Activated T-helper 1 cell treated with Interleukin-2 at 50 U/mL for 16 hours (primary cell): ENCODE results near the gene SLC17A7.
"Not testable (repeated sequence)": the region's sequence is repeated elsewhere in the genome, so short reads cannot be mapped to it uniquely, and the experiment has no call there.

Experiments
- DNase-seq: peaks from one replicate; pipeline ENCODE4 v3.0.0-alpha.2; 2020; ENCODE audit warnings: low read depth

The SLC17A7 gene

GRCh38 chr19:49441210-49441959, at the start of gene SLC17A7:
Gene SLC17A7, minus strand, starts transcription at chr19:49441527. Its CDS starts 148 bp downstream, at chr19:49441379.
- DNase-seq = no peak

GRCh38 chr19:49490287-49491029, 49.1 kb upstream of the SLC17A7 start:
- no peak for DNase-seq

- no peak for DNase-seq
These were observed 48.4 kb upstream of the SLC17A7 start for GRCh38 chr19:49489601-49490167.

DNA sequence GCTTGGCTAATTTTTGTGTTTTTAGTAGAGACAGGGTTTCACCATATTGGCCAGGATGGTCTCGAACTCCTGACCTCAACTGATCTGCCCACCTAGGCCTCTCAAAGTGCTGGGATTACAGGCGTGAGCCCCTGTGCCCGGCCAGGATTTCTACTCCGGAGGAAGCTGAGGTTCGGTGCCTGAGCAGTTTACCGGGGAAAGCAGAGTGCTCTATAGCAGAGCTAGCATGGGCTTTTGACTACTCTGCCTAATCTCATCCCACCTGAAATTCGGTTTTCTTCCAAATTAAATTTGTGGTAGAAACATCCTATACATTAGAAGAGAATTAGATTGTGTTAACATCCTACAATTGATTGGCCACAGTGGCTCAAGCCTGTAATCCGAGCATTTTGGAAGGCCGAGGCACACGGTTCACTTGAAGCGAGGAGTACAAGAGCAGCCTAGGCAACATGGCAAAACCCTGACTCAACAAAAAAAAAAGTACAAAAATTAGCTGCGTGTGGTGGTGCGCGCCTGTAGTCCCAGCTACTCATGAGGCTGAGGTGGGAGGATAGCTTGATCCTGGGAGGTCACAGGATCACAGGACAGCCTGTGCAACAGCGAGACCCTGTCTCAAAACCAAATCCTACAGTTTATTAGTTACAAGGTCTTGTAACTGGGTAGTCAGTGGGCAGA, 47.7 kb upstream of the SLC17A7 start:
- DNase-seq = no peak

DNA sequence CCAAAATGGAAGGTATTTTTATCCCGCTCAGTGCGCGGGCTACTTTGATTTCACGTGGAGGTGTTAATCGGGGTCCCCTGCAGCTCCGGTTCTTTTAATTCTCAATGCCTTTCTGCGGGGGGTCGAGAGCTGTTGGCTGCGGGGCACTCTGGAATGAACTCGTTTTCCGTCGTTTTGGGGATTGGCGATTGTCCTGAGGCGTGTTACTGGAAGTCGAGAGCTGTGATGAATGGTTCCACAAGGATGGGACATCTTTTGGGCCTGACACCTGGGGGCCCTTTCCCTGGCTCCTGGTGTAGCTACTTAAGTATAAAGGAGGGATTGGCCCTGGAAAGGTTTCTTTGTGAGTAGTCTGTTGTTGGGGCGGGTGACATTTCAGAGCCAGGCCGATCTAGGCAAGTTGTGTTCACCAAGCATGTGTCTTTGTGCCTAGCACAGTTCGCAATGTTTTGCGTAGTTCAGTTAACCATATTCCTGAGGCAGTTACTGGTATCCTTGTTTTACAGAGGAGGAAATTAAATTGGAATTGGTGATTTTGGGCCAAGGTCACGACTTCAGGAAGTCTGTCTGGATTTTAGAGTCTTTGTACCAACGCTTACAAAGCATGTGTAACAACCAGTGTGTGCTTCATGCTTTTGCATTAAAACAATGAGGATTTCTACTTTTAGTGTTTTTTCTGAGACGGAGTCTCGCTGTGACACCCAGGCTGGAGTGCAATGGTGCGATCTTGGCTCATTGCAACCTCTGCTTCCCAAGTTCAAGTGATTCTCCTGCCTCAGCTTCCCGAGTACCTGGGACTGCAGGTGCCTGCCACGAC, 46.9 kb upstream of the SLC17A7 start:
- DNase-seq = no peak

- DNase-seq = peak; percentile 99
These were observed 46.1 kb upstream of the SLC17A7 start, which contains the start of gene RPL13A for GRCh38 chr19:49487277-49488045. Gene RPL13A, plus strand, starts transcription at chr19:49487608. Its CDS starts 22 bp downstream, at chr19:49487630.

DNA sequence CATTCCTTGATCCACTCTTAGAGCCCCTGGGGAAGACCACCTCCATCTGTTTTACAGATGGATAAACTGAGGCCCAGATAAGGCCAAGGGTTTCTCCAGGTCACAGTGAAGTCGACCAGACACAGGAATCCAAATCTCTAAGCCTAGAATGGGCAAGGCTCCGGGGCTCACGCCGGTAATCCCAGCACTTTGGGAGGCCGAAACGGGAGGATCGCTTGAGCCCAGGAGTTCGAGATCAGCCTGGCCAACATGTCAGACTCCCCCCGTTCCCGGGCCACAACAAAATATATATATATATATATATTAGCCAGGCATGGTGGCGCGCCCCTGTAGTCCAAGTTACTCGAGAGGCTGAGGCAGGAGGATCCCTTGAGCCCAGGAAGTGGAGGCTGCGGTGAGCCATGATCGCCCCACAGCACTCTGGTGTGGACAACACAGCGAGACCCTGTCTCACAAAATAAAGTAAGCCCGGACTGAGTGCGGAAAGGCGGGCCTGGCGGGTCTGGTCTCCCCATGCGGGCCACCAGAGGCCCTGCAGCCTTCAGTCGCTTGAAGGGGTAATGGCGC, 45.5 kb upstream of the SLC17A7 start:
- DNase-seq = no peak

DNA sequence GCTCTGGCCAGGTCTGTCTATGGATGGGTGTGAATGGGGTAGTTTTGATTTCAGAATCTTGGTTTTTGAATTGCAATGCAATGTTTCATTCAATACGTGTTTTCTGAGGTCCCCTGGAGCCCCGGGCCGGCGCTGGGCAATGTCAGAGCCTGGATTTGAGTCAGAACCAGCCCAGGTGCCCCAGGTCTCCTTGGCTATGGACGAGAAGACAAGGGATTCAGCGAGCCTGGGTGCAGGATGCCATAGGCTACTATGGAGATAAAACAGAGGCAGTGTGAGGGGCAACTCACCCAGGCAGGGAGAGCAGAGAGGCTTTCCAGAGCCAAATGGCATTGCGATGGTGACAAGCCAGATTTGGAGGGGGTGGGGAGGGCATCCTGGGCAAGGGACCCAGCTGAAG, 44.9 kb upstream of the SLC17A7 start:
- no peak for DNase-seq

DNA sequence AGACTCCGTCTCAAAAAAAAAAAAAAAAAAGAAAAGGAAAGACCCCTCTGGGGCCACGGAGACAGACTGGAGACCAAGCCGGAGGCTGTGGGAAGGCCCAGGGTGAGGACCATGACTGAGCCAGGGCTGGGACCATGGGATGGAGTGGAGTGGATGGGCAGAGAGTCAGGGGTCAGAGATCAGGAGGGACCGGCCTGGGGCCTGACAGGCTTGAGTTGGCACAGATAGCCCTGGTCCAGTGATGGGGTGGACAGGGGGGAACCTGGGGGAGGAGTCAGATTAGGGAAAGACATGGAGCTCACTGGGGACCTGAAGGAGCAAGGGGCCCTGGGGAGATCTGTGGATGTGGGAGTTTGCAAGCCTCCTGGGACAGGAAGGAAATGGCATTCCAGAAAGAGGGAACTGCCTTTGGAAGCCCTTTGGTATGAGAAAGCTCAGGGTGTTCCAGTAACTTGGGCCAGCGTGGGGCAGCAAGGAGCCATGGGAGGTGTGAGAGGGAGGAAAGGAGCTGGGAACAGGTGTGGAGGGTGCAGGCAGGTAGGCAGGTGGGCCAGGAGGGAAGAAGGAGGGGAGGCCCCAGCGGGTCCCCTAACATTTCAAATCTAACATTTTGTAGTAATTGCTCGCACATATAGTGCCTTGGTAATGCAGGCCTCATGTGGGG, 39.8 kb upstream of the SLC17A7 start:
- DNase-seq = no peak

- DNase-seq = no peak
These were observed 38.8 kb upstream of the SLC17A7 start for GRCh38 chr19:49479975-49480628.

DNA sequence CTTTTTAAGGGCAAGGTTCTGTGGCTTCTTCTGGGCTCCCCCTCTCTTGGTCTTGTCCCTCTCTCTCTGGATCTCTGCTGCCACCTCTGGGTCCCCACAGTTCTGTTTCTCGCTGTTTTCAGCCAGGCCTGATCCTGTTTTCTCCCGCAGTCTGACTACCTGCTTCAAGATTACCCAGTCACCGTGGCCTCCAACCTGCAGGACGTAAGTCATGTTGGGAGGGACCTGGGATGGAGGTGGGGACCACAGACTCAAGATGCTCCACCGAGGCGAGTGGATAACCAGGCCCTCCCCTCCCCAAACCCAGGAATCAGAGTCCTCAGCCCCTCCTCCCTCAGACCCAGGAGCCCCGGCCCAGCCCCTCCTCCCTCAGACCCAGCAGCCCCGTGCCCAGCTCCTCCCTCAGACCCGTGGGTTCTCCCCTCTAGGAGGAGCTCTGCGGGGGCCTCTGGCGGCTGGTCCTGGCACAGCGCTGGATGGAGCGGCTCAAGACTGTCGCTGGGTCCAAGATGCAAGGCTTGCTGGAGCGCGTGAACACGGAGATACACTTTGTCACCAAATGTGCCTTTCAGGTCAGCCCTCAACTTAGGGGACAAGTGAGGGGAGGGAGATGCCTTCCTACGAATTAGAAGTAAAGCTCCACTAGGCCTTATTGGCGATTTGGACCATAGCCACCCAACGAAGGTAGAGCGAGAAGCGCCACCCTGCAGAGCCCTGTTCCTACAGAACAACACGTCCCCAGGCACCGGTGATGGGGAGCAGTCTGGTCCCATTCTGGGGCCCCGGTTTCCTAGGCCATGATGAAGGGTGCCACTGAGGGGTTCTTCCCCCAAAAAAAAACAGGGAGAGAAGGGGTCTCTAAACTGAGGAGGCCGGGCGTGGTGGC, 34.9 kb upstream of the SLC17A7 start:
- DNase-seq = peak; percentile 49

DNA sequence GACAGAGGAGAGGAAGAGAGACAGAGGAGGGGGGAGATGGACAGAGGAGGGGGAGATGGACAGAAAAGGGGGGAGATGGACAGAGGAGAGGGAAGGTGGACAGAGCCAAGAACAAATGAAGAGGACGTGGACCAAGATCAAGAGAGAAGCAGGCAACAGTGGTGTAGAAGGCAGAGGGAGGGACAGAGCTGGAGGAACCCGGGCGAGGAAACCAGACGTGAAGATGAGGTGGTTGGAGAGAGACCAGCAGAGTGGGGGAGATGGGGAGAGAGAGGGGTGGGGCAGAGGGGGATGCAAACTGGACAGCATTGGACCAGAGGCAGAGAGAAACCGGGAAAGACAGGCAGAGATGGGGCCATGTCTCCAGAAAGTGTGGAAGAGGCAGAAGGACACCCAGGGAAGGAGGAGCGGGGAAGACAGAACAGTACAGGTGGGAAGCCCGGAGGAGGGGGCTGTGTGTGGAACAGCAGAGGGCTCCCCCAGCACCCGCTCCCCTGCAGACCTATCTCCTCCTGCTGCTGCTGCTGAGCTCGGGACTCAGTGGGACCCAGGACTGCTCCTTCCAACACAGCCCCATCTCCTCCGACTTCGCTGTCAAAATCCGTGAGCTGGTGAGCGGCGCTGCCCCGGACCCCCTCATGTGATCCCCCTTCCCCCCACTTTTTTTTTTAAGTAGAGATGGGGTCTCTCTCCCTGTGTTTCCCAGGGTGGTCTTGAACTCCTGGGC, 34.0 kb upstream of the SLC17A7 start:
- DNase-seq = no peak

DNA sequence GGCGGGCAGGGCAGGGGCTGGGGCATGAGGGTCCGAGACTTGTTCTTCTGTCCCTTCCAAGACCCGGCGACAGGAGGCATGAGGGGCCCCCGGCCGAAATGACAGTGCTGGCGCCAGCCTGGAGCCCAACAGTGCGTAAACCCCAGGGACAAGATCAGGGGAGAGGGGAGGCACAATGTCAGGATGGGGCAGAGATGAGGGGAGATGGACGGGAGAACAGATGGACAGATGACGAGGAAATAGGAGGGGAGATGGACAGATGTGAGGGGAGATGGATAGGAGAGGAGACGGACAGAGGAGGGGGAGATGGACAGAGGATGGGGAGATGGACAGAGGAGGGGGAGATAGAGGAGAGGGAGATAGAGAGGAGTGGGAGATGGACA, 33.2 kb upstream of the SLC17A7 start:
- no peak for DNase-seq

- peak; percentile 87 for DNase-seq
These were observed 32.7 kb upstream of the SLC17A7 start, which contains the start of gene FLT3LG for GRCh38 chr19:49473868-49474541. Gene FLT3LG, plus strand, starts transcription at chr19:49474215. Its CDS starts 425 bp downstream, at chr19:49474640.

DNA sequence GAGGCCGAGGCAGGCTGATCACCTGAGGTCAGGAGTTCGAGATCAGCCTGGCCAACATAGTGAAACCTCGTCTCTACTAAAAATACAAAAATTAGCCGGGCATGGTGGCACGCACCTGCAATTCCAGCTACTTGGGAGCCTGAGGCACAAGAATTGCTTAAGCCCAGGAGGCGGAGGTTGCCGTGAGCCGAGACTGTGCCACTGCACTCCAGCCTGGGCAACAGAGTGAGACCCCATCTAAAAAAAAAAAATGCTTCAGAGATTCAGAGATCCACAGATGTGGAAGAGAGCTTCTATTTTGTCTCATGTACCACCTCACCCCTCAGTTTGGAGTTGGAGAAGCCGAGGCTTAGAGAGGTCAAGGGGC, 32.2 kb upstream of the SLC17A7 start:
- DNase-seq = not testable (repeated sequence)

- DNase-seq = no peak
These were observed 31.6 kb upstream of the SLC17A7 start for GRCh38 chr19:49472936-49473335.

DNA sequence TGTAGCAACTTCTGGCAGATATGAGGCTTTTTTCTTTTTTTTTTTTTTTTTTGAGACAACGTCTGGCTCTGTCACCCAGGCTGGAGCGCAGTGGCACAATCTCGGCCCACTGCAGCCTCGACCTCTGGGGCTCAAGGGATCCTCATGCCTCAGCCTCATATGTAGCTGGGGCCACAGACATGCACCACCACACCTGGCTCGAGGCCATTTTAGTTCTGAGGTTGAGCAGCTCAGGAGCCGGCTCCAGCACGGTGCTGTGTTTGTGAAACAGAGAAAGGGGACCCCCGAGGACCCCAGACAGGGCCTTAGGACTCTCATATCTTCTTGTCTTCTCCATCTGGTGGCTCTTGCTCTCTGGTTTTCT, 29.3 kb upstream of the SLC17A7 start:
- DNase-seq = no peak
